Measurements from ENCODE around the gene OSBPL7.

Gene OSBPL7

GRCh38 chr17:47821424-47822391, at the start of gene OSBPL7:
OSBPL7 (minus strand) TSS chr17:47821794; CDS start chr17:47820278, 1,516 bp downstream.
- DNase-seq (ENCODE audit: low read depth in 2 of 3, low spot score in 2 of 3): peak in 2 of 3 experiments; percentile 42 to 56

- no peak for DNase-seq (ENCODE audit: low read depth in 2 of 3, low spot score in 2 of 3)
These were observed 49.5 kb upstream of the OSBPL7 start for GRCh38 chr17:47871048-47871447.

- DNase-seq (ENCODE audit: low read depth in 2 of 3, low spot score in 2 of 3): no peak
These were observed 48.5 kb upstream of the OSBPL7 start for GRCh38 chr17:47870056-47870455.

- no peak for DNase-seq (ENCODE audit: low read depth in 2 of 3, low spot score in 2 of 3)
These were observed 47.5 kb upstream of the OSBPL7 start for GRCh38 chr17:47869114-47869513.

- no peak for DNase-seq (ENCODE audit: low read depth in 2 of 3, low spot score in 2 of 3)
These were observed 46.4 kb upstream of the OSBPL7 start for GRCh38 chr17:47867813-47868533.

- no peak for DNase-seq (ENCODE audit: low read depth in 2 of 3, low spot score in 2 of 3)
These were observed 45.3 kb upstream of the OSBPL7 start for GRCh38 chr17:47866941-47867340.

- no peak for DNase-seq (ENCODE audit: low read depth in 2 of 3, low spot score in 2 of 3)
These were observed 43.2 kb upstream of the OSBPL7 start for GRCh38 chr17:47864791-47865216.

GRCh38 chr17:47862621-47863440, 41.2 kb upstream of the OSBPL7 start:
- DNase-seq (ENCODE audit: low read depth in 2 of 3, low spot score in 2 of 3): no peak

- DNase-seq (ENCODE audit: low read depth in 2 of 3, low spot score in 2 of 3): no peak
These were observed 38.8 kb upstream of the OSBPL7 start for GRCh38 chr17:47860386-47860785.

- DNase-seq (ENCODE audit: low read depth in 2 of 3, low spot score in 2 of 3): no peak
These were observed 36.2 kb upstream of the OSBPL7 start for GRCh38 chr17:47857551-47858455.

GRCh38 chr17:47856830-47857229, 35.2 kb upstream of the OSBPL7 start:
- DNase-seq (ENCODE audit: low read depth in 2 of 3, low spot score in 2 of 3): no peak

- DNase-seq (ENCODE audit: low read depth in 2 of 3, low spot score in 2 of 3): no peak
These were observed 34.1 kb upstream of the OSBPL7 start for GRCh38 chr17:47855737-47856136.

GRCh38 chr17:47853616-47854015, 32.0 kb upstream of the OSBPL7 start:
- DNase-seq (ENCODE audit: low read depth in 2 of 3, low spot score in 2 of 3): no peak

- no peak for DNase-seq (ENCODE audit: low read depth in 2 of 3, low spot score in 2 of 3)
These were observed 30.7 kb upstream of the OSBPL7 start for GRCh38 chr17:47852113-47852949.

GRCh38 chr17:47851764-47852112, 30.1 kb upstream of the OSBPL7 start:
- DNase-seq (ENCODE audit: low read depth in 2 of 3, low spot score in 2 of 3): no peak

- DNase-seq (ENCODE audit: low read depth in 2 of 3, low spot score in 2 of 3): peak in 2 of 3 experiments; percentile 38 to 50
These were observed 29.3 kb upstream of the OSBPL7 start, which contains the start of gene SP6 for GRCh38 chr17:47850692-47851573. SP6 (minus strand) TSS chr17:47851163; CDS start chr17:47848429, 2,734 bp downstream.

GRCh38 chr17:47850373-47850691, 28.7 kb upstream of the OSBPL7 start:
- DNase-seq (ENCODE audit: low read depth in 2 of 3, low spot score in 2 of 3): no peak

GRCh38 chr17:47848198-47848513, 26.6 kb upstream of the OSBPL7 start:
- no peak for DNase-seq (ENCODE audit: low read depth in 2 of 3, low spot score in 2 of 3)

Measured in activated CD8-positive, alpha-beta memory T cell treated with anti-CD3 and anti-CD28 coated beads for 48 hours (primary cell).